H1 (cell line): Measurements from ENCODE around the gene LHFPL6. TPM values are rescaled to one million over a fixed set of nuclear protein-coding genes. Genes with fewer than 3 reads are reported as not detected.

Experiments used
- CHD1 ChIP-seq: IDR thresholded peaks from 2 replicates; pipeline ENCODE4 v1.6.1; 2012; ENCODE audit warnings: low read depth, low read length, improper control_type of control experiment
- CTBP2 ChIP-seq: IDR thresholded peaks from 2 replicates; pipeline ENCODE4 v1.7.0; 2011; ENCODE audit warnings: borderline replicate concordance, mild to moderate bottlenecking, moderate library complexity, mixed read lengths, low read length; ENCODE audit not compliant: insufficient read depth, insufficient read length
- RAD21 ChIP-seq, 2 experiments: IDR thresholded peaks in 1 of 2; conservative IDR thresholded peaks in 1 of 2; 2 replicates each; pipeline ENCODE4 v1.6.1; 2011; ENCODE audit warnings: low read depth in 2 of 2, low read length in 2 of 2, improper control_type of control experiment in 1 of 2, inconsistent platforms in 1 of 2, mild to moderate bottlenecking in 1 of 2, moderate library complexity in 1 of 2
- polyA plus RNA-seq, 7 experiments: library from polyadenylated mRNA; depleted of rRNA in 3 of 7; stranded (reverse) in 5 of 7; unstranded in 2 of 7; fragments of >200 nt in 5 of 7; fragments of 200-250 nt in 2 of 7; gene quantifications; 1 replicate in 5 of 7; 2 replicates in 1 of 7; 4 replicates in 1 of 7; pipeline versions ENCODE4 v1.2.1 to v1.2.3, GENCODE V29; 2011 to 2013; ENCODE audit warnings: missing spikeins in 2 of 7, mixed read lengths in 2 of 7
- total RNA-seq: library from RNA; stranded (reverse); fragmentation: NEBNext Ultra II Directional; extraction: Animal tissue kit (Norgen Biotek cat#: 25700); gene quantifications from 2 replicates; pipeline ENCODE4 v1.2.1, GENCODE V29; 2021

Gene LHFPL6
- total and polyA plus RNA-seq, 2 of the 8 experiments (the other 6 are each of a cell fraction or from before 2014, with no cell fraction given): 7.6 to 17.0 TPM

- TF ChIP-seq RAD21 (IDR thresholded peaks at IDR 0.05 in 1 of 2, conservative IDR thresholded peaks at IDR 0.05 in 1 of 2; ENCODE audit: low read depth in 2 of 2, low read length in 2 of 2): no peak
- no peak for TF ChIP-seq CTBP2
- no peak for TF ChIP-seq CHD1
Observed at GRCh38 chr13:39324806-39325311, 278.1 kb downstream of the LHFPL6 start (continued).
